ENCODE results near the gene ABCB1. TPM values are rescaled to one million over a fixed set of nuclear protein-coding genes. Genes with fewer than 3 reads are reported as not detected.

The ABCB1 gene
- total RNA-seq, 2 donors from 2014 or later = 22.2 to 136 TPM

GRCh38 chr7:87608431-87608830 lies 7.7 kb upstream of the ABCB1 start:
- H3K27ac ChIP-seq = no peak overlapping the region
- no peaks in the 10 kb centered on the region for H3K36me3 ChIP-seq
- no peaks in the 10 kb centered on the region for H3K9me3 ChIP-seq
- H3K4me1 ChIP-seq = no peaks in the 10 kb centered on the region
- H3K9ac ChIP-seq (ENCODE audit: low read depth in 2 of 2, low read length in 2 of 2) = no peak overlapping the region
- no peaks in the 10 kb centered on the region for H3K27me3 ChIP-seq
- intact Hi-C loops (cut with DNase I) = no loop called here
- no peak for DNase-seq
- no peak for TF ChIP-seq CTCF (IDR thresholded peaks at IDR 0.05)
- H3K4me3 ChIP-seq = no peak overlapping the region

- no peak overlapping the region for H3K4me3 ChIP-seq
- H3K9ac ChIP-seq (ENCODE audit: low read depth in 2 of 2, low read length in 2 of 2) = no peak overlapping the region
- H3K9me3 ChIP-seq = no peaks in the 10 kb centered on the region
- H3K4me1 ChIP-seq = no peaks in the 10 kb centered on the region
- intact Hi-C loops (cut with DNase I) = no loop called here
- no peak overlapping the region for H3K27ac ChIP-seq
- no peaks in the 10 kb centered on the region for H3K27me3 ChIP-seq
- no peaks in the 10 kb centered on the region for H3K36me3 ChIP-seq
- no peak for TF ChIP-seq CTCF (IDR thresholded peaks at IDR 0.05)
- DNase-seq = no peak
Observed at GRCh38 chr7:87604264-87604663, 3.6 kb upstream of the ABCB1 start.

- intact Hi-C loops (cut with DNase I) = no loop called here
- Histone ChIP-seq H3K27ac (no peak overlapping the region), H3K9ac (ENCODE audit: low read depth in 2 of 2, low read length in 2 of 2) (peak overlapping the region in 1 of 2 donors; percentile 10), H3K27me3 (no peaks in the 10 kb centered on the region), H3K4me3 (no peak overlapping the region), H3K9me3 (no peaks in the 10 kb centered on the region), H3K4me1 (no peaks in the 10 kb centered on the region), H3K36me3 (no peaks in the 10 kb centered on the region)
- DNase-seq = peak; percentile 32
- no peak for TF ChIP-seq CTCF (IDR thresholded peaks at IDR 0.05)
Observed at GRCh38 chr7:87599336-87599735, 1.3 kb downstream of the ABCB1 start.

GRCh38 chr7:87598234-87599009 lies 2.3 kb downstream of the ABCB1 start:
- TF ChIP-seq CTCF (IDR thresholded peaks at IDR 0.05) = no peak
- intact Hi-C loops (cut with DNase I) = no loop called here
- Histone ChIP-seq H3K27me3 (no peaks in the 10 kb centered on the region), H3K9ac (ENCODE audit: low read depth in 2 of 2, low read length in 2 of 2) (no peak overlapping the region), H3K9me3 (no peaks in the 10 kb centered on the region), H3K27ac (no peak overlapping the region), H3K36me3 (no peaks in the 10 kb centered on the region), H3K4me1 (no peaks in the 10 kb centered on the region), H3K4me3 (no peak overlapping the region)
- no peak for DNase-seq

- no peaks in the 10 kb centered on the region for H3K27me3 ChIP-seq
- intact Hi-C loops (cut with DNase I) = no loop called here
- H3K36me3 ChIP-seq = no peaks in the 10 kb centered on the region
- no peaks in the 10 kb centered on the region for H3K4me1 ChIP-seq
- no peak overlapping the region for H3K9ac ChIP-seq (ENCODE audit: low read depth in 2 of 2, low read length in 2 of 2)
- no peaks in the 10 kb centered on the region for H3K9me3 ChIP-seq
- no peak for TF ChIP-seq CTCF (IDR thresholded peaks at IDR 0.05)
- no peak overlapping the region for H3K27ac ChIP-seq
- no peak overlapping the region for H3K4me3 ChIP-seq
- DNase-seq = no peak
Observed at GRCh38 chr7:87596696-87597095, 4.0 kb downstream of the ABCB1 start.
